K562 (cell line): ENCODE data around the gene MPHOSPH8. TPM values are rescaled to one million over a fixed set of nuclear protein-coding genes. Genes with fewer than 3 reads are reported as not detected.

Experiments
- FOXA1 ChIP-seq: fragments of 450-650 bp; IDR thresholded peaks from 2 replicates; pipeline ENCODE4 v1.6.1; 2016; ENCODE audit warnings: mild to moderate bottlenecking, borderline replicate concordance
- RFX5 ChIP-seq: IDR thresholded peaks from 2 replicates; pipeline ENCODE4 v1.6.1; 2011; ENCODE audit warnings: low read depth, mild to moderate bottlenecking, improper control_type of control experiment, low read length
- TCFL5 ChIP-seq: fragments of 250-450 bp; sonication (Bioruptor Pico); conservative IDR thresholded peaks from 2 replicates; pipeline ENCODE4 v1.6.1; 2021; ENCODE audit warnings: mild to moderate bottlenecking, moderate library complexity, matching md5 sums
- ZNF589 ChIP-seq: fragments of 200-800 bp; sonication (Bioruptor generic); IDR thresholded peaks from 2 replicates; pipeline ENCODE4 v1.6.1; 2016; ENCODE audit warnings: low read depth, missing genetic modification characterization, missing compliant biosample characterization
- ZNF780A ChIP-seq: fragments of 250-450 bp; sonication (Bioruptor Pico); IDR thresholded peaks from 2 replicates; pipeline ENCODE4 v1.5.0; 2021; ENCODE audit warnings: mild to moderate bottlenecking
- polyA plus RNA-seq, 8 experiments: library from polyadenylated mRNA; depleted of rRNA in 4 of 8; stranded (reverse) in 5 of 8; unstranded in 3 of 8; fragments of >200 nt; fragmentation: Nextera tagmentation in 2 of 8; fragmentation: Illumina TruSeq in 1 of 8; extraction: Ambion mirVana in 2 of 8; extraction: Trizol in 1 of 8; gene quantifications; 2 replicates each; pipeline versions ENCODE4 v1.2.1 to v1.2.3, GENCODE V29; 2011 to 2014; ENCODE audit warnings: inconsistent platforms in 1 of 8, missing spikeins in 1 of 8
- total RNA-seq, 7 experiments: library from RNA; depleted of rRNA in 6 of 7; stranded (reverse); fragments of >200 nt in 6 of 7; fragmentation: Illumina TruSeq in 2 of 7; extraction: Trizol in 2 of 7; gene quantifications; 2 replicates each; pipeline versions ENCODE4 v1.2.1 to v1.2.3, GENCODE V29; 2011 to 2021; ENCODE audit warnings: low replicate concordance in 1 of 7
- TF ChIP-seq, protein P1 (sequence below): sonication (generic); formaldehyde crosslinking; IDR thresholded peaks from 2 replicates; pipeline ENCODE4 v1.8.0; 2023; ENCODE audit warnings: missing genetic modification reagents, mild to moderate bottlenecking, borderline replicate concordance
- TF ChIP-seq, protein P2 (sequence below): fragments of 200-400 bp; formaldehyde crosslinking; IDR thresholded peaks from 2 replicates; pipeline ENCODE4 v1.6.1; 2017; ENCODE audit warnings: mild to moderate bottlenecking, low read depth, low read length, moderate library complexity
- TF ChIP-seq, protein P3 (sequence below), 2 experiments: fragments of 450-650 bp; IDR thresholded peaks; 2 replicates each; pipeline ENCODE4 v1.6.1; 2016
- TF ChIP-seq, protein P4 (sequence below): fragments of 250-450 bp; sonication (Bioruptor Pico); IDR thresholded peaks from 2 replicates; pipeline ENCODE4 v1.8.0; 2021; ENCODE audit warnings: borderline replicate concordance, mild to moderate bottlenecking, moderate library complexity; ENCODE audit not compliant: poor library complexity, severe bottlenecking

MPHOSPH8 gene
- total and polyA plus RNA-seq, 9 of the 15 experiments (the other 6 are each of a cell fraction or from before 2014, with no cell fraction given): 10.3 to 24.8 (median 16.6) TPM

DNA sequence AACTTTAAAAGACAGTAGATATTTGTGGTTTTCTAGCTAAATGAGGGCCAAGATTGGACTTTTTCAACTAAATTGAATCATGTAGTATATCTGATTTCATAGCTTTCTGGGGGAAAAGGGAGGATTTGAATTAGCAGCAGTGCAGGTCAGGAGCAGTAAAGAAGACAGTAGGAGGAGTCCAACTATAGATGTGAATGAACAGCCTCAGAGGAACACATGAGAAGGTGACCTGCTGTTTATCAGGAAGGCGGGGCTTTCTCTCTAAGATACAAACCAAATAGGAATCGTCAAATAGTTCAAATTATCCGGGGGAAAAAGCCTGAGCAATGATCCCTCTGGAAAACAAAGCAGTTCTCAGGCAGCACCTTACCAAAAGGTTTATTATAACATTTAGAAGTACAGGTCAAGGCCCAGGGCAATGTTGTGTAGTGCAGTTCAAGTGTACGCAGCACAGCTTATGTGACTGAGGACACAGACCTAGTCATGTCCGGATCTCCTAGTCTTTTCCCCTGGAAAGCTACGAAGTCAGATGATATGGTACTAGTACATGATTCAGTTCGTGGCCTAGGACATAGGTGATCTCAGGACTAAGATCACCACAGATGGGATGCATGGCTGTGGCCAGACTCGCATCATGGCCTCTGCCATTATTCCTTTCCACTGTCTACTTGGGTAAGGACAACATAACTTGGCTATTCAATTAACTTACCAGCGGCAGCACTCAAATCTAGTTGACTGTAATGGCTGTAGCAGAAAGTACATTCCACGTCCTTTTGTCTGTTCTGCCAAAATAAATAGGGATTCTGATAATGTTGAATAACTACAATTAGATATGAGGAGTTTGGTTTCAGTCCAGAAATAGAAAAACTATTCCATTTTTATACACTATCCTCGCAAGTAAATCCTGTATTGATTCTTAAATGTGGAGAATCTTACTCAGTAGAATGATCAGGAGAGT, 40.3 kb downstream of the MPHOSPH8 start (continued):
- TF ChIP-seq, protein P1, sequence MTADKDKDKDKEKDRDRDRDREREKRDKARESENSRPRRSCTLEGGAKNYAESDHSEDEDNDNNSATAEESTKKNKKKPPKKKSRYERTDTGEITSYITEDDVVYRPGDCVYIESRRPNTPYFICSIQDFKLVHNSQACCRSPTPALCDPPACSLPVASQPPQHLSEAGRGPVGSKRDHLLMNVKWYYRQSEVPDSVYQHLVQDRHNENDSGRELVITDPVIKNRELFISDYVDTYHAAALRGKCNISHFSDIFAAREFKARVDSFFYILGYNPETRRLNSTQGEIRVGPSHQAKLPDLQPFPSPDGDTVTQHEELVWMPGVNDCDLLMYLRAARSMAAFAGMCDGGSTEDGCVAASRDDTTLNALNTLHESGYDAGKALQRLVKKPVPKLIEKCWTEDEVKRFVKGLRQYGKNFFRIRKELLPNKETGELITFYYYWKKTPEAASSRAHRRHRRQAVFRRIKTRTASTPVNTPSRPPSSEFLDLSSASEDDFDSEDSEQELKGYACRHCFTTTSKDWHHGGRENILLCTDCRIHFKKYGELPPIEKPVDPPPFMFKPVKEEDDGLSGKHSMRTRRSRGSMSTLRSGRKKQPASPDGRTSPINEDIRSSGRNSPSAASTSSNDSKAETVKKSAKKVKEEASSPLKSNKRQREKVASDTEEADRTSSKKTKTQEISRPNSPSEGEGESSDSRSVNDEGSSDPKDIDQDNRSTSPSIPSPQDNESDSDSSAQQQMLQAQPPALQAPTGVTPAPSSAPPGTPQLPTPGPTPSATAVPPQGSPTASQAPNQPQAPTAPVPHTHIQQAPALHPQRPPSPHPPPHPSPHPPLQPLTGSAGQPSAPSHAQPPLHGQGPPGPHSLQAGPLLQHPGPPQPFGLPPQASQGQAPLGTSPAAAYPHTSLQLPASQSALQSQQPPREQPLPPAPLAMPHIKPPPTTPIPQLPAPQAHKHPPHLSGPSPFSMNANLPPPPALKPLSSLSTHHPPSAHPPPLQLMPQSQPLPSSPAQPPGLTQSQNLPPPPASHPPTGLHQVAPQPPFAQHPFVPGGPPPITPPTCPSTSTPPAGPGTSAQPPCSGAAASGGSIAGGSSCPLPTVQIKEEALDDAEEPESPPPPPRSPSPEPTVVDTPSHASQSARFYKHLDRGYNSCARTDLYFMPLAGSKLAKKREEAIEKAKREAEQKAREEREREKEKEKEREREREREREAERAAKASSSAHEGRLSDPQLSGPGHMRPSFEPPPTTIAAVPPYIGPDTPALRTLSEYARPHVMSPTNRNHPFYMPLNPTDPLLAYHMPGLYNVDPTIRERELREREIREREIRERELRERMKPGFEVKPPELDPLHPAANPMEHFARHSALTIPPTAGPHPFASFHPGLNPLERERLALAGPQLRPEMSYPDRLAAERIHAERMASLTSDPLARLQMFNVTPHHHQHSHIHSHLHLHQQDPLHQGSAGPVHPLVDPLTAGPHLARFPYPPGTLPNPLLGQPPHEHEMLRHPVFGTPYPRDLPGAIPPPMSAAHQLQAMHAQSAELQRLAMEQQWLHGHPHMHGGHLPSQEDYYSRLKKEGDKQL (CRISPR knock-in tag): no peak
- TF ChIP-seq ZNF589 (CRISPR knock-in tag) (no peak), ZNF780A (CRISPR knock-in tag) (no peak), RFX5 (no peak), TCFL5 (CRISPR knock-in tag) (no peak), FOXA1 (no peak)
- TF ChIP-seq, protein P2, sequence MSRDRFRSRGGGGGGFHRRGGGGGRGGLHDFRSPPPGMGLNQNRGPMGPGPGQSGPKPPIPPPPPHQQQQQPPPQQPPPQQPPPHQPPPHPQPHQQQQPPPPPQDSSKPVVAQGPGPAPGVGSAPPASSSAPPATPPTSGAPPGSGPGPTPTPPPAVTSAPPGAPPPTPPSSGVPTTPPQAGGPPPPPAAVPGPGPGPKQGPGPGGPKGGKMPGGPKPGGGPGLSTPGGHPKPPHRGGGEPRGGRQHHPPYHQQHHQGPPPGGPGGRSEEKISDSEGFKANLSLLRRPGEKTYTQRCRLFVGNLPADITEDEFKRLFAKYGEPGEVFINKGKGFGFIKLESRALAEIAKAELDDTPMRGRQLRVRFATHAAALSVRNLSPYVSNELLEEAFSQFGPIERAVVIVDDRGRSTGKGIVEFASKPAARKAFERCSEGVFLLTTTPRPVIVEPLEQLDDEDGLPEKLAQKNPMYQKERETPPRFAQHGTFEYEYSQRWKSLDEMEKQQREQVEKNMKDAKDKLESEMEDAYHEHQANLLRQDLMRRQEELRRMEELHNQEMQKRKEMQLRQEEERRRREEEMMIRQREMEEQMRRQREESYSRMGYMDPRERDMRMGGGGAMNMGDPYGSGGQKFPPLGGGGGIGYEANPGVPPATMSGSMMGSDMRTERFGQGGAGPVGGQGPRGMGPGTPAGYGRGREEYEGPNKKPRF: no peak
- TF ChIP-seq, protein P3, sequence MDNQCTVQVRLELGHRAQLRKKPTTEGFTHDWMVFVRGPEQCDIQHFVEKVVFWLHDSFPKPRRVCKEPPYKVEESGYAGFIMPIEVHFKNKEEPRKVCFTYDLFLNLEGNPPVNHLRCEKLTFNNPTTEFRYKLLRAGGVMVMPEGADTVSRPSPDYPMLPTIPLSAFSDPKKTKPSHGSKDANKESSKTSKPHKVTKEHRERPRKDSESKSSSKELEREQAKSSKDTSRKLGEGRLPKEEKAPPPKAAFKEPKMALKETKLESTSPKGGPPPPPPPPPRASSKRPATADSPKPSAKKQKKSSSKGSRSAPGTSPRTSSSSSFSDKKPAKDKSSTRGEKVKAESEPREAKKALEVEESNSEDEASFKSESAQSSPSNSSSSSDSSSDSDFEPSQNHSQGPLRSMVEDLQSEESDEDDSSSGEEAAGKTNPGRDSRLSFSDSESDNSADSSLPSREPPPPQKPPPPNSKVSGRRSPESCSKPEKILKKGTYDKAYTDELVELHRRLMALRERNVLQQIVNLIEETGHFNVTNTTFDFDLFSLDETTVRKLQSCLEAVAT (IDR thresholded peaks at IDR 0.05): no peak
- TF ChIP-seq, protein P4, sequence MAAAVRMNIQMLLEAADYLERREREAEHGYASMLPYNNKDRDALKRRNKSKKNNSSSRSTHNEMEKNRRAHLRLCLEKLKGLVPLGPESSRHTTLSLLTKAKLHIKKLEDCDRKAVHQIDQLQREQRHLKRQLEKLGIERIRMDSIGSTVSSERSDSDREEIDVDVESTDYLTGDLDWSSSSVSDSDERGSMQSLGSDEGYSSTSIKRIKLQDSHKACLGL: no peak
